Measurements from ENCODE around the gene YIF1A. TPM values are rescaled to one million over a fixed set of nuclear protein-coding genes. Genes with fewer than 3 reads are reported as not detected.

The YIF1A gene
- total RNA-seq, 8 experiments from 2014 or later, result 58.0 to 172 (median 101) TPM

DNA sequence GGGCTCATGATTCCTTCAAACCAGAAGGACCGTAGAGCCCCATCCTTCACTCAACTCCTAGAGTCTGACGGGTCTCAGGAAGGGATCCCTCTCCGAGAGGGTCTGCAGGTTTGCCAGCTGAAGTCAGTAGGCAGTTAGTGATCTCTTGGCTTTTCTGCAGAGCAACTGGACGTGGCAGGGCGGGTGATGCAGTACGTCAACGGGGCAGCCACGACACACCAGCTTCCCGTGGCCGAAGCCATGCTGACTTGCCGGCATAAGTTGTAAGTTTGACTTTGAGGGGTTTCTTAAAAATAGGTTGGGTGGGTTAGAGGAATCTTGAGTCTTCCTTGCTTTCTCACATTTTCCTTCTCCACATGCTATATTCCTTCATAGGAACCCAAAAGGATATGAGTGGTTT is 53.8 kb downstream of the YIF1A start:
- no peak for ATAC-seq (replicated peaks in 6 of 8)
- 83 to 100% (median 89%) methylated on average over 1 to 10 of the region's 11 CpGs; no CpG with 5 or more reads in 3 of the 10 experiments for WGBS, 10 experiments
- Histone ChIP-seq H3K4me3 (no peak overlapping the region), H3K27ac (no peak overlapping the region), H3K4me1 (replicated peaks in 1 of 2) (no peaks in the 10 kb centered on the region)
- in situ Hi-C loops (cut with MboI; ENCODE audit: low pct_unique_long_range_greater_than_20kb in 2 of 9, low sequenced_read_pairs in 9 of 9, unreplicated experiment in 9 of 9), result no loop called here

Other genes starting within 250 kb of the YIF1A start
- gene GAL3ST3, start 240.0 kb downstream of the YIF1A start, total RNA-seq, result 1 to 10 TPM in 5 of 8 experiments, under 1 TPM in 2, not detected in 1; 0.15 to 8.4 (median 4.7) TPM
- gene SF3B2, start 236.8 kb downstream of the YIF1A start, total RNA-seq, result 100 to 1,000 TPM; 127 to 205 (median 176) TPM
- gene PACS1, start 218.9 kb downstream of the YIF1A start, total RNA-seq, result 10 to 100 TPM; 10.6 to 38.2 (median 21.7) TPM
- gene KLC2, start 31.4 kb downstream of the YIF1A start, total RNA-seq, result 10 to 100 TPM in 7 of 8 experiments, 1 to 10 TPM in 1; 8.2 to 44.2 (median 28.3) TPM
- gene RAB1B, start 20.5 kb downstream of the YIF1A start, total RNA-seq, result 100 to 1,000 TPM in 2 of 8 experiments, 10 to 100 TPM in 6; 43.1 to 114 (median 88.0) TPM
- 10 to 100 TPM in 5 of 8 experiments, 1 to 10 TPM in 2, under 1 TPM in 1; 0.41 to 53.9 (median 32.4) TPM for gene CNIH2, start 11.0 kb downstream of the YIF1A start, total RNA-seq
- 1 to 10 TPM in 6 of 8 experiments, under 1 TPM in 1, not detected in 1; 0.63 to 8.3 (median 3.7) TPM for gene TMEM151A, start 2.8 kb upstream of the YIF1A start, total RNA-seq
- gene CD248, start 27.9 kb upstream of the YIF1A start, total RNA-seq, result 100 to 1,000 TPM in 1 of 8 experiments, 10 to 100 TPM in 1, 1 to 10 TPM in 3, under 1 TPM in 3; 0.27 to 126 (median 3.8) TPM
- 10 to 100 TPM in 1 of 8 experiments, 1 to 10 TPM in 5, under 1 TPM in 2; 0.60 to 24.5 (median 4.4) TPM for gene RIN1, start 47.3 kb upstream of the YIF1A start, total RNA-seq
- gene BRMS1, start 56.0 kb upstream of the YIF1A start, total RNA-seq, result 10 to 100 TPM; 17.5 to 55.5 (median 34.7) TPM
- gene B4GAT1, start 58.5 kb upstream of the YIF1A start, total RNA-seq, result 100 to 1,000 TPM in 1 of 8 experiments, 10 to 100 TPM in 7; 18.8 to 161 (median 44.9) TPM
- gene SLC29A2, start 82.6 kb upstream of the YIF1A start, total RNA-seq, result 10 to 100 TPM in 2 of 8 experiments, 1 to 10 TPM in 5, under 1 TPM in 1; 0.56 to 15.7 (median 3.5) TPM
- 10 to 100 TPM in 1 of 8 experiments, 1 to 10 TPM in 2, under 1 TPM in 5; 0.10 to 19.1 (median 0.32) TPM for gene NPAS4, start 131.9 kb upstream of the YIF1A start, total RNA-seq
- gene MRPL11, start 149.7 kb upstream of the YIF1A start, total RNA-seq, result 10 to 100 TPM; 19.5 to 66.0 (median 25.3) TPM
- gene PELI3, start 177.8 kb upstream of the YIF1A start, total RNA-seq, result 10 to 100 TPM in 5 of 8 experiments, 1 to 10 TPM in 3; 5.4 to 16.9 (median 11.1) TPM
- 10 to 100 TPM; 26.3 to 74.9 (median 35.4) TPM for gene DPP3, start 191.3 kb upstream of the YIF1A start, total RNA-seq
- gene BBS1, start 221.5 kb upstream of the YIF1A start, total RNA-seq, result 10 to 100 TPM; 20.7 to 54.3 (median 27.6) TPM

Data from motor neuron (in vitro differentiated cells).